ENCODE results near the gene BORCS8. TPM values are rescaled to one million over a fixed set of nuclear protein-coding genes. Genes with fewer than 3 reads are reported as not detected.

Gene BORCS8
- total RNA-seq, 4 donors from 2014 or later: 11.8 to 29.1 (median 18.8) TPM

- Histone ChIP-seq H3K36me3 (no peaks in the 10 kb centered on the region), H3K4me3 (no peak overlapping the region), H3K4me1 (peaks cover 0 to 11% (median 1%) of the 10 kb centered on the region in 4 donors), H3K27me3 (peaks cover 0 to 48% of the 10 kb centered on the region in 2 donors), H3K9me3 (no peaks in the 10 kb centered on the region), H3K27ac (no peak overlapping the region)
- DNase-seq (ENCODE audit: low spot score in 2 of 2): no peak
- no peak for TF ChIP-seq POLR2A (IDR thresholded peaks at IDR 0.05)
- no peak for TF ChIP-seq EP300 (IDR thresholded peaks at IDR 0.05)
- TF ChIP-seq, protein P1, sequence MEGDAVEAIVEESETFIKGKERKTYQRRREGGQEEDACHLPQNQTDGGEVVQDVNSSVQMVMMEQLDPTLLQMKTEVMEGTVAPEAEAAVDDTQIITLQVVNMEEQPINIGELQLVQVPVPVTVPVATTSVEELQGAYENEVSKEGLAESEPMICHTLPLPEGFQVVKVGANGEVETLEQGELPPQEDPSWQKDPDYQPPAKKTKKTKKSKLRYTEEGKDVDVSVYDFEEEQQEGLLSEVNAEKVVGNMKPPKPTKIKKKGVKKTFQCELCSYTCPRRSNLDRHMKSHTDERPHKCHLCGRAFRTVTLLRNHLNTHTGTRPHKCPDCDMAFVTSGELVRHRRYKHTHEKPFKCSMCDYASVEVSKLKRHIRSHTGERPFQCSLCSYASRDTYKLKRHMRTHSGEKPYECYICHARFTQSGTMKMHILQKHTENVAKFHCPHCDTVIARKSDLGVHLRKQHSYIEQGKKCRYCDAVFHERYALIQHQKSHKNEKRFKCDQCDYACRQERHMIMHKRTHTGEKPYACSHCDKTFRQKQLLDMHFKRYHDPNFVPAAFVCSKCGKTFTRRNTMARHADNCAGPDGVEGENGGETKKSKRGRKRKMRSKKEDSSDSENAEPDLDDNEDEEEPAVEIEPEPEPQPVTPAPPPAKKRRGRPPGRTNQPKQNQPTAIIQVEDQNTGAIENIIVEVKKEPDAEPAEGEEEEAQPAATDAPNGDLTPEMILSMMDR (IDR thresholded peaks at IDR 0.05): no peak
- 73 to 90% methylated on average over 4 of the region's 4 CpGs for WGBS, 2 donors
Observed at GRCh38 chr19:19227217-19227616, 35.3 kb upstream of the BORCS8 start.

DNA sequence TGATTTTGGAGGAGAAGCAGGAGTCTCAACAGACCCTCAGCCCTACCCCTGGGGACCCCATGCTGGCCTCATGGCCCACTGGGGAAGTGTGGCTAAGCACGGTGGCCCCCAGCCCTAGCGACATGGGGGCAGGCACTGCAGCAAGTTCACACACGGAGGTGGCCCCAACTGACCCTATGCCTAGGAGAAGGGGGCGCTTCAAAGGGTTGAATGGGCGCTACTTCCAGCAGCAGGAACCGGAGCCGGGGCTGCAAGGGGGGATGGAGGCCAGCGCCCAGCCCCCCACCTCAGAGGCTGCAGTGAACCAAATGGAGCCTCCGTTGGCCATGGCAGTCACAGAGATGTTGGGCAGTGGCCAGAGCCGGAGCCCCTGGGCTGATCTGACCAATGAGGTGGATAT lies 34.7 kb upstream of the BORCS8 start:
- peaks cover 0 to 48% of the 10 kb centered on the region in 2 donors for H3K27me3 ChIP-seq
- no peak overlapping the region for H3K4me3 ChIP-seq
- no peak overlapping the region for H3K27ac ChIP-seq
- WGBS, 2 donors: 47 to 62% methylated on average over 10 of the region's 10 CpGs
- H3K4me1 ChIP-seq: peaks cover 0 to 11% (median 1%) of the 10 kb centered on the region in 4 donors
- H3K9me3 ChIP-seq: no peaks in the 10 kb centered on the region
- TF ChIP-seq, protein P1 (IDR thresholded peaks at IDR 0.05): no peak
- TF ChIP-seq POLR2A (IDR thresholded peaks at IDR 0.05) (no peak), EP300 (IDR thresholded peaks at IDR 0.05) (no peak)
- no peaks in the 10 kb centered on the region for H3K36me3 ChIP-seq
- DNase-seq (ENCODE audit: low spot score in 2 of 2): no peak

DNA sequence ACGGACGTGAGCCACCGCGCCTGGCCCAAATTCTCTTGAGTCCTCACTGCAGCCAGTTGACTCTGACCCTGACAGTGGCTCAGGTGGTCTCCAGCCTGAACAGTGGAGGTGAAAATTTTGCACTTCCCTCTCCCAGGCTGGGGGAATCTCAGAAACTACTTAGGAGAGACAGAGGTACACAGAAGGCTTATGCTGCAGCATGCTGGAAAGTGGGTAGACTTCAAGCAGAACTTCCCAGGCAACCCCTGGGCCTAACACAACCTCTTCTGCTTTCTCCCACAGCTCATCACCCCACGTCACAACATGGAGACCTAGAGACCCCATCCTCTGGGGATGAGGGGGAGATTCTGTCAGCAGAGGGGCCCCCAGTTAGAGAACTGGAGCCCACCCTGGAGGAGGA lies 34.3 kb upstream of the BORCS8 start:
- H3K36me3 ChIP-seq: no peaks in the 10 kb centered on the region
- peaks cover 0 to 48% of the 10 kb centered on the region in 2 donors for H3K27me3 ChIP-seq
- H3K4me3 ChIP-seq: no peak overlapping the region
- H3K9me3 ChIP-seq: no peaks in the 10 kb centered on the region
- DNase-seq (ENCODE audit: low spot score in 2 of 2): no peak
- H3K4me1 ChIP-seq: peaks cover 0 to 11% (median 1%) of the 10 kb centered on the region in 4 donors
- no peak for TF ChIP-seq POLR2A (IDR thresholded peaks at IDR 0.05)
- TF ChIP-seq EP300 (IDR thresholded peaks at IDR 0.05): no peak
- TF ChIP-seq, protein P1 (IDR thresholded peaks at IDR 0.05): no peak
- H3K27ac ChIP-seq: no peak overlapping the region
- 83 to 87% methylated on average over 5 of the region's 5 CpGs for WGBS, 2 donors

- Histone ChIP-seq H3K27me3 (peaks cover 0 to 48% of the 10 kb centered on the region in 2 donors), H3K4me3 (peak overlapping the region; percentile 9 to 45 (median 27)), H3K36me3 (no peaks in the 10 kb centered on the region), H3K4me1 (peaks cover 0 to 11% (median 1%) of the 10 kb centered on the region in 4 donors), H3K27ac (no peak overlapping the region), H3K9me3 (no peaks in the 10 kb centered on the region)
- TF ChIP-seq, protein P1 (IDR thresholded peaks at IDR 0.05): peak; percentile 46 to 70 (median 52)
- TF ChIP-seq POLR2A (IDR thresholded peaks at IDR 0.05): no peak
- 3% methylated on average over 22 to 28 of the region's 59 CpGs for WGBS, 2 donors
- peak in 1 of 2 donors; percentile 10 for DNase-seq (ENCODE audit: low spot score in 2 of 2)
Observed at GRCh38 chr19:19224852-19225494, 33.0 kb upstream of the BORCS8 start.

DNA sequence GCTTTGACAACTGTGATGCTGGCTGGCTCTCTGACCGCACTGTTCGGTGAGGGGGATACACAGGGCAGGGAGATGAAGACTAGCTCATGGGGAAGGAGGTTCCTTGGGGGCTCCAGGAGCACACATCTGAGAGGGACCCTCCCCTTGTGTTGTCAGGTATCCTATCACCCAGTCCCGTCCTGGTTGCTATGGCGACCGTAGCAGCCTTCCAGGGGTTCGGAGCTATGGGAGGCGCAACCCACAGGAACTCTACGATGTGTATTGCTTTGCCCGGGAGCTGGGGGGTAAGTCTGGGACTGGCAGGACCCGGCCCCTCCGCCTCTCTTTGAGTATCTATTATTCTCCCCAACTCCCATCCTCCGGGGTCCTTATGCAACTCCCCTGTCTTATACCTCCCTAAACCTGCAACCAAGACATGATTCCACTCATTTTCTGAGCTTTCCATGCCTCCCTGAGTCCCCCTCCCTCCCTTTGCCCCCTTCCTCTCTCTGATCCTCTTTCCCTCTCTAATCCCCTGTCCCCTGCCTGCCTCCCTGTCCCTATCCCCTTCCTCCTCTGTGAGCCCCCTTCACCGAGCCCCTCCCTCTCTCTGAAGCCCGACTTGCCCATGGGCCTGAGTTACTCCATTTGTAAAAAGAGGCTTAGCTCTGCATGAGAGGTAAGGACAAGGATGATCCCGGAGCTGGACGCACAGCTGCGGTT lies 32.3 kb upstream of the BORCS8 start:
- Histone ChIP-seq H3K4me3 (peak overlapping the region in 2 of 4 donors; percentile 9 to 45), H3K4me1 (peaks cover 0 to 11% (median 1%) of the 10 kb centered on the region in 4 donors), H3K27me3 (peaks cover 0 to 48% of the 10 kb centered on the region in 2 donors), H3K9me3 (no peaks in the 10 kb centered on the region), H3K27ac (no peak overlapping the region), H3K36me3 (no peaks in the 10 kb centered on the region)
- DNase-seq (ENCODE audit: low spot score in 2 of 2): no peak
- 67% methylated on average over 17 of the region's 17 CpGs for WGBS, 2 donors
- no peak for TF ChIP-seq EP300 (IDR thresholded peaks at IDR 0.05)

Measured in tibial nerve (tissue), 4 donors.